Measurements from ENCODE around the gene ALOX12B.

GRCh38 chr17:8031950-8032349 is 55.6 kb downstream of the ALOX12B start:
- TF ChIP-seq ZBTB4 (CRISPR knock-in tag; IDR thresholded peaks at IDR 0.05; ENCODE audit: borderline replicate concordance) (no peak), ZBTB40 (IDR thresholded peaks at IDR 0.05) (no peak), ZBTB40 (CRISPR knock-in tag; IDR thresholded peaks at IDR 0.05) (no peak)

Measured in HepG2 (cell line).